ENCODE data around the gene CNTNAP2. TPM values are rescaled to one million over a fixed set of nuclear protein-coding genes. Genes with fewer than 3 reads are reported as not detected.

The CNTNAP2 gene
- total RNA-seq, 1 experiment from 2014 or later = 64.5 TPM

- Histone ChIP-seq H3K23me2 (ENCODE audit: insufficient read length, low read depth, low read length, poor library complexity, severe bottlenecking) (no peaks in the 10 kb centered on the region), H3K9ac (ENCODE audit: extremely low read depth, insufficient read length, low read length) (no peak overlapping the region), H3K27ac (ENCODE audit: insufficient read length, low read depth, low read length) (no peak overlapping the region), H3K4me2 (ENCODE audit: insufficient read depth, insufficient read length, low read length) (no peak overlapping the region), H3K79me2 (ENCODE audit: insufficient read depth, low read length) (no peaks in the 10 kb centered on the region), H2BK12ac (ENCODE audit: insufficient read length, low read depth, low read length) (no peak overlapping the region), H2BK120ac (ENCODE audit: low read depth, low read length, poor library complexity, severe bottlenecking) (no peak overlapping the region), H3K14ac (ENCODE audit: insufficient read depth, low read length) (no peak overlapping the region), H3K18ac (ENCODE audit: insufficient read length, low read depth, low read length) (no peak overlapping the region), H4K91ac (ENCODE audit: insufficient read length, low read depth, low read length) (no peak overlapping the region), H4K5ac (ENCODE audit: insufficient read length, low read depth, low read length) (no peak overlapping the region), H3K79me1 (ENCODE audit: insufficient read depth, low read depth, low read length, poor library complexity, severe bottlenecking) (no peaks in the 10 kb centered on the region), H3K4me1 (ENCODE audit: insufficient read depth, low read length) (peaks cover 2% of the 10 kb centered on the region; the same call in 1 of the 2 replicates), H2BK5ac (ENCODE audit: insufficient read length, low read length) (no peak overlapping the region), H3K56ac (ENCODE audit: insufficient read length, low read depth, low read length) (no peak overlapping the region), H2BK15ac (ENCODE audit: low read depth, low read length) (no peak overlapping the region), H2BK20ac (ENCODE audit: low read depth, low read length, poor library complexity, severe bottlenecking) (no peak overlapping the region), H3K27me3 (ENCODE audit: insufficient read depth, low read length) (no peaks in the 10 kb centered on the region), H3T11ph (ENCODE audit: low read length) (no peak overlapping the region), H2AK5ac (ENCODE audit: insufficient read length, low read length) (no peak overlapping the region), H3K4ac (ENCODE audit: low read depth, low read length) (no peak overlapping the region), H2AFZ (ENCODE audit: low read length) (no peak overlapping the region), H4K8ac (replicated peaks; ENCODE audit: insufficient read length, low read depth, low read length) (no peak overlapping the region), H4K20me1 (ENCODE audit: control insufficient read depth, insufficient read depth, insufficient read length) (no peaks in the 10 kb centered on the region), H3K23ac (ENCODE audit: insufficient read length, low read depth, low read length) (no peak overlapping the region), H3K9me3 (ENCODE audit: control insufficient read depth, low read depth, low read length) (no peaks in the 10 kb centered on the region)
- H3K9me3 Mint-ChIP-seq = peaks cover 0 to 2% of the 10 kb centered on the region in 2 experiments; a peak in 1 of 5 replicates
- peak overlapping the region in 1 of 2 experiments; percentile 31; a peak in 2 of 5 replicates for H3K4me3 Mint-ChIP-seq
- peaks cover 2% of the 10 kb centered on the region; the same call in 1 of the 2 replicates for H3K27me3 Mint-ChIP-seq (ENCODE audit: low read depth)
- no peak for DNase-seq
- WGBS (ENCODE audit: extremely low coverage, insufficient read length, low lambda C conversion rate) = no CpG with 5 or more reads among the region's 5 CpGs
- H3K36me3 Mint-ChIP-seq (ENCODE audit: insufficient read depth in 1 of 3, low read depth in 3 of 3) = no peaks in the 10 kb centered on the region; a peak in 1 of 7 replicates
- no peak overlapping the region; a peak in 1 of 7 replicates for H3K27ac Mint-ChIP-seq
- H3K4me1 Mint-ChIP-seq = peaks cover 5 to 6% of the 10 kb centered on the region in 2 experiments
- no peak for TF ChIP-seq CTCF (conservative IDR thresholded peaks at IDR 0.05)
These were observed 2075.9 kb downstream of the CNTNAP2 start for GRCh38 chr7:148192491-148192890.
